Ectodermal cell (in vitro differentiated cells): ENCODE data around the gene RASSF4. TPM values are rescaled to one million over a fixed set of nuclear protein-coding genes. Genes with fewer than 3 reads are reported as not detected.
A peak's percentile ranks its signal among the peaks of the same experiment; 100 is the strongest.

Experiments used
- H3K27ac ChIP-seq: 2 replicates; pipeline ENCODE4 v1.7.0; 2013; ENCODE audit warnings: mild to moderate bottlenecking, low read depth, low read length; ENCODE audit not compliant: insufficient read depth, poor library complexity, severe bottlenecking
- H3K27me3 ChIP-seq: 2 replicates; pipeline ENCODE4 v1.7.0; 2013; ENCODE audit warnings: mild to moderate bottlenecking, low read length; ENCODE audit not compliant: insufficient read depth, control insufficient read depth, poor library complexity, severe bottlenecking
- H3K36me3 ChIP-seq: one replicate; pipeline ENCODE4 v1.7.0; 2013; ENCODE audit warnings: low read length; ENCODE audit not compliant: control insufficient read depth, insufficient read depth
- H3K4me1 ChIP-seq: one replicate; pipeline ENCODE4 v1.7.0; 2013; ENCODE audit warnings: low read length; ENCODE audit not compliant: control insufficient read depth, insufficient read depth
- H3K4me3 ChIP-seq: 2 replicates; pipeline ENCODE4 v1.7.0; 2013; ENCODE audit warnings: low read depth, low read length, control low read depth; ENCODE audit not compliant: insufficient read depth
- H3K9me3 ChIP-seq: 2 replicates; pipeline ENCODE4 v1.7.0; 2013; ENCODE audit warnings: mild to moderate bottlenecking, low read length, moderate library complexity; ENCODE audit not compliant: control insufficient read depth
- WGBS, 2 experiments: methylation state at CpG; one replicate each; pipeline ENCODE4 v1.1.7; 2013; ENCODE audit warnings: missing lambda C conversion rate in 2 of 2; 5-methylcytosine and 5-hydroxymethylcytosine counted together
- polyA plus RNA-seq, 4 experiments: library from polyadenylated mRNA; stranded (reverse); fragments of 50-300 nt; gene quantifications; one replicate each; pipeline ENCODE4 v1.2.3, GENCODE V29; 2013

RASSF4 gene, protein sequence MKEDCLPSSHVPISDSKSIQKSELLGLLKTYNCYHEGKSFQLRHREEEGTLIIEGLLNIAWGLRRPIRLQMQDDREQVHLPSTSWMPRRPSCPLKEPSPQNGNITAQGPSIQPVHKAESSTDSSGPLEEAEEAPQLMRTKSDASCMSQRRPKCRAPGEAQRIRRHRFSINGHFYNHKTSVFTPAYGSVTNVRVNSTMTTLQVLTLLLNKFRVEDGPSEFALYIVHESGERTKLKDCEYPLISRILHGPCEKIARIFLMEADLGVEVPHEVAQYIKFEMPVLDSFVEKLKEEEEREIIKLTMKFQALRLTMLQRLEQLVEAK
- 8.1 TPM for polyA plus RNA-seq (2013, experiment 1 of 4)
- polyA plus RNA-seq (2013, experiment 2 of 4), result 10.0 TPM
- 11.4 TPM for polyA plus RNA-seq (2013, experiment 3 of 4)
- polyA plus RNA-seq (2013, experiment 4 of 4), result 11.6 TPM

DNA sequence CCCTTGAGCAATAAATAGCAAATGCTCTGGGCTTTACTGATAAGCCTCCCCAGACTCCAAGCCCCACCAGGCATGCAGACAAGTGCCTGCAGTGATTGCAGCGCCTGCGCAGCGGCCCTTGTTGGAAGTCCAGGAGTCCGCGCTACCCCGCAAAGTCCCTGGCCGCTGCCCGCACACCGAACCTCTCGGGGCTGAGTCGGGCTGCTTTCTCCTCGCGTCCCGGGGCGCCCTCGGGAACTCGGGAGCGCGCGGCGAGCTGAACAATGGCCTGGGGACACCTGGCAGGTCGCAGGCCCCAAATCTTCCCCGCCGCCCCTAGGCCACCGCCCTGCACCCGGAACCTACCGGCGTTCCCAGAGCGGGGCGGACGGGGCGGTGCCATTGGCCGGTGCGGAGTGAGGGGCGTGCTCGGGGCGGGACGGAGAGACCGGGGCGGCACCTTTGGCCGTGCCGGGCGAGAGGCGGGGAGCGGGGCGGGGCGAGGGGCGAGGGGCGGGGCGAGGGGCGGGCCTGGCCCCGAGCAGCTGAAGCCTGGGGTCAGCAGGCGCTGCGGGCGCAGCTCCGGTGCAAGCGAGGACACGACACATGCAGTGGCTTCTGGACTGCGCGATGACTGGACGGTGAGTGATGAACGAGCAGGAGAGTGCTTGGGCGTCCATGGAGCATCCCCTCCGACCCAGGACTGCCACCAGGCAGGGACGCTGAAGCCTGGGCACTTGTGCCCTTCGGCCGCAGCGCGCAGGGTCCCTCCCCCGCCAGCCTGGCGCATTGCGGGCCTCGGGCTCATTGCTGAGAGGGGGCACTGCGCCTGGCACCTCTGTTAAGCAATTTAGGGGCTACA, at the start of gene RASSF4:
TSS of gene RASSF4 (plus strand) at position 556 of the 841 bp plus-strand sequence. CDS start 10,401 bp downstream, outside the sequence.
- Histone ChIP-seq H3K9me3 (no peaks in the 10 kb centered on the region), H3K4me1 (peaks cover 38% of the 10 kb centered on the region), H3K27me3 (peaks cover 9% of the 10 kb centered on the region), H3K27ac (peak within 1 kb of the TSS; percentile 69), H3K4me3 (peak within 1 kb of the TSS; percentile 80), H3K36me3 (no peaks in the 10 kb centered on the region)
- WGBS, 2 experiments, result 2% methylated on average over 74 of the region's 74 CpGs

DNA sequence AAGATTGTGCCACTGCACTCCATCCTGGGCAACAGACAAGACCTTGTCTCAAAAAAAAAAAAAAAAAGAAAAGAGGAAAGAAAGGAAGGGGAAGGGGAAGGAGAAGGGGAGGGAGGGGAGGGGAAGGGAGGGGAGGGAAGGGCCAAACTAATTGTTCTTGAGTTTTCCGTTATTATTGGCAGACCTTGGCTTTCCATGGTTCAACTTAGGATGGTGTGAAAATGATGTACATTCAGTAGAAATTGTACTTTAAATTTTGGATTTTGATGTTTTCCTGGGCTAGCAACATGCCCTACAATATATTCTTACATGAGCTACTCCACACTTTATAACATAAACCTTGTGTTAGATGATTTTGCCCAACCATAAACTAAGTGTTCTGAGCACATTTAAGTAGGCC, 49.7 kb upstream of the RASSF4 start:
- Histone ChIP-seq H3K4me3 (no peak overlapping the region), H3K27me3 (no peaks in the 10 kb centered on the region), H3K27ac (no peak overlapping the region), H3K9me3 (no peaks in the 10 kb centered on the region), H3K4me1 (peaks cover 36% of the 10 kb centered on the region), H3K36me3 (no peaks in the 10 kb centered on the region)
- 86 to 87% methylated on average over 1 of the region's 1 CpG for WGBS, 2 experiments

DNA sequence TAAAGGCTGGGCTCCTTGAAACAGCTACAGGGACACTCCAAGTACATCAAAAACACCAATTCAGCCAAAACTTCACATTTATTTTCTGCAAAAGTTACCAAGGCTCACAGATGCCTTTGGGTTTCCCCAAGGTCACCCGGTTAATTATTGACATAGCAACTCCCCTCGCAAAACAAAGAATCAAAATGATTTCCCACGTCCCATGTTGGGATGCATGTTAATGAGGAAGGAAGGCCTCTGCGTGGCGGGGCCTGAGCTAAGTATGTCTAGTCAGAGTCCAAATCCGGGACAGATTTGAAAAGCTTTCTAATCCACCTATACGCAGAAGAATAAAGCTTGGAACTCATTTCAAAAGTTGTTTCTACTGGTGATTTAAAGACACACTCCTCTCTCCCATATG, 49.0 kb upstream of the RASSF4 start:
- H3K27me3 ChIP-seq, result no peaks in the 10 kb centered on the region
- H3K4me3 ChIP-seq, result no peak overlapping the region
- peaks cover 36% of the 10 kb centered on the region for H3K4me1 ChIP-seq
- H3K9me3 ChIP-seq, result no peaks in the 10 kb centered on the region
- H3K27ac ChIP-seq, result no peak overlapping the region
- WGBS, 2 experiments, result 76 to 82% methylated on average over 7 of the region's 7 CpGs
- no peaks in the 10 kb centered on the region for H3K36me3 ChIP-seq

DNA sequence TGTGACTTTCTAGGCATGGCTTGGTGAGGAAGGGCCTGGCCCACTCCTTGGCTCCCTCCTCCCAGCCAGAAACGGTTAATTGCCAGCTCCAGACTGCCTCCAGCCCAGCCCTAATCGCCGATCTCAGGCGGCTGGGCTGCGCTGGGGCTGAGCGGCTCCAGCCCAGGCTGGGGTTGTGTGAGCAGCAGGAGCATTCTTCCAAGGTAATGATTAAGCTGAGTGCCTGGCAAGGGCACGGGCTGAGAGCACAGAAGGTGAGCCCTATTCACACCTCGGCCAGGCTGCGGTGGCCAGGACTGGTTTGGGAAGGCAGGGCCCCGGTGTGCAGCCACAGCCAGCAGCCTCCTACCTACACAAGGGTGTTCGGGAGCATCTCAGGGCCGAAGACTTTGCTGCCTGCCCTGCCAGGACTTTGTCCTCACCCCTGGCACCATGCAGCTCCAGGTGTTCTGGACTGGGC, 48.5 kb upstream of the RASSF4 start, which contains the start of gene TMEM72:
TSS of gene TMEM72 (plus strand) at position 257 of the 460 bp plus-strand sequence. CDS start at position 433, 176 bp downstream.
- Histone ChIP-seq H3K4me3 (no peak within 1 kb of the TSS), H3K36me3 (no peaks in the 10 kb centered on the region), H3K27ac (no peak within 1 kb of the TSS), H3K4me1 (peaks cover 38% of the 10 kb centered on the region), H3K27me3 (no peaks in the 10 kb centered on the region), H3K9me3 (no peaks in the 10 kb centered on the region)
- 38% methylated on average over 12 of the region's 12 CpGs for WGBS, 2 experiments

DNA sequence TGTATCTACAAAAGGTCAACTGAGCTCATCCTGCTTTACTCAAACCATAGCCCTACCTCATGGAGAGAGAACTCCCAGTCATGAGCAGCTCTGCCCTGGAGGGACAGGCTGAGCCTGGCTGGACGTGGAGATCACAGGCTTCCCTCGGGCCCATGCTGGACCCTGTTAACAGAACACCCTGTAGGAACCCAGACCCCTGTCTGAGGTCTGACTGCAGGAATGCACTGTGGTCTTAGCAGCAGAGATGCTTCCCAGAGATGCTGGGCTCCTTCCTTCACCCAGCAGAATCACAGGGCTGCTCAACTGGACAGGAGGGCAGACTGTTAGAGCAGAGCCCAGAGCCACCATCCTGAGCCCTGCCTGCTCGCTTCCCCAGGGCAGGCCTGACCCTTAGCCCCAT, 47.7 kb upstream of the RASSF4 start:
- Histone ChIP-seq H3K27ac (no peak overlapping the region), H3K4me1 (peaks cover 38% of the 10 kb centered on the region), H3K36me3 (no peaks in the 10 kb centered on the region), H3K27me3 (no peaks in the 10 kb centered on the region), H3K9me3 (no peaks in the 10 kb centered on the region), H3K4me3 (no peak overlapping the region)
- 82 to 86% methylated on average over 3 of the region's 3 CpGs for WGBS, 2 experiments

DNA sequence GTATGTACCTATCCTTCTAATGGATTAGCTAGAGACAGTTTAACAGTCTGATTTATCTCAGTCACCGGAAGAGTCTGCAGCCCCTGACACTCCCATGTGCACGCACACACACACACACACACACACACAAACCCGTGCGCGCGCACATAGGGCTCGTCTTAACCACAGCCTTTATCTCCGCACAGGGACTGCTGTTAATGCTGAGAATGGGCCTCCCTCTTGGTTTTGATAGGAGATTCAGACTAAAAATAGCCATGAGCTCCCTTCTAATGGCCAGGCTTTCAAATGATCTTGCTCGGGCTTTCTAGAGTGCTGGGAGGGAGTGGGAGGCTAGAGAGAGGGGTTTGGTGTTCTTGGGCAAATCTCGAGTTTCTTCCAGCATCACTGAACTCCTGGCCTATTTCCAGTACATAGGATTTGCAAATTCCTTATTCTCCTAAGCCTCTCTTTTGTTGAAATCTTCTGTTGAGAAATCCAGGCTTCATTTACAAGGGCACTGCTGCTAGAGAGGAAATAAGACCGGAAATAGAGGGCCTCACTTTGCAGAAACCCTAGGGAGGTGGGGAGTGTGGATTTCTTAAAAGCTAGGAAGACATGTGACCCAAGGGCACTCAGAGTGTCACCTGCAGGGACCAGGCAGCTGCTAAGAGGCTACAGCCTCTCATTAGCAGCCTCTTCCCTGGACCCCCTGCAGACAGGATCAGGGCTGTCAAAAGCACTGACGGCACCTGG, 46.1 kb upstream of the RASSF4 start:
- no peaks in the 10 kb centered on the region for H3K36me3 ChIP-seq
- no peaks in the 10 kb centered on the region for H3K27me3 ChIP-seq
- no peaks in the 10 kb centered on the region for H3K9me3 ChIP-seq
- no peak overlapping the region for H3K4me3 ChIP-seq
- H3K27ac ChIP-seq, result no peak overlapping the region
- 83 to 87% methylated on average over 12 of the region's 12 CpGs for WGBS, 2 experiments
- H3K4me1 ChIP-seq, result peaks cover 26% of the 10 kb centered on the region

DNA sequence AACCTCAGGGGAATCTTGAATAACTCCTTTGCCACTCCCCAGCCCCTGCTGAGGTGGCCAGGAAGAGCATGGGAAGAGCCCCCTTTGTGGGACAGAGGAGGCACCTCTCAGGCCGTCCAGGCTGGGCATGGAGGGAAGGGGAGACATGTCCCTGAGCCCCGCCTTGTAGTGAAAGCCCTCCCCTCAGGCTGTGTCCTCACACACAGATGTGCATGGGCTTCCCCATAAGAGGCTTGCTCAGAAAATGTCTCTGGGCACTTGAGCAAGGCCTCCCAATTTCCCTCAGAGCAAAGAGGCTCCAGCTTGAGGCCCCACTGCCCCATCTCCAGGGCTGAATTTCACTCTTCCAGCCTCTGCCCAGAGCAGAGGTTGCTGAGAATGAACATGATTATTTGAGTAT, 44.7 kb upstream of the RASSF4 start:
- peaks cover 18% of the 10 kb centered on the region for H3K4me1 ChIP-seq
- H3K4me3 ChIP-seq, result no peak overlapping the region
- H3K9me3 ChIP-seq, result no peaks in the 10 kb centered on the region
- 85 to 87% methylated on average over 2 of the region's 2 CpGs for WGBS, 2 experiments
- no peaks in the 10 kb centered on the region for H3K27me3 ChIP-seq
- no peaks in the 10 kb centered on the region for H3K36me3 ChIP-seq
- H3K27ac ChIP-seq, result no peak overlapping the region

DNA sequence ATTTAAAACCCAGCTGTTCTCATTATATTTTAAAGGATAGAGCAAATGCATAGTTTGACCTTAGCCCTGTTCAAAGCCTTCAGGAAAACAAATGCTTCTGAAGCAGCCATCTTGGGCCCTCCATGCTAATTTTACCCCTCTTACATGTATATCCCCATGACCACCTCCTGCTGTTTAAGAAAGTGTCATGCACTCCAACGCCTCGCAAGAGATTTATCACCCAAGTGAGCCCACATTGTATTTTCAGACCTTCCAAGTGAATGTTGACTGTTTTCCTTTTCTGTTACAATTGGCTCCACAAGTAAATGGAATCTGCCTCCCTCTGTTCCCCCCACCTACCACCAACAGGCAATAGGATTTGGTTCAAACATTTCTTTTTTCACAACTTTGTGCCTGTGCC, 43.2 kb upstream of the RASSF4 start:
- Histone ChIP-seq H3K4me1 (peaks cover 10% of the 10 kb centered on the region), H3K36me3 (no peaks in the 10 kb centered on the region), H3K4me3 (no peak overlapping the region), H3K27ac (no peak overlapping the region), H3K27me3 (no peaks in the 10 kb centered on the region), H3K9me3 (no peaks in the 10 kb centered on the region)
- 60 to 73% methylated on average over 2 of the region's 2 CpGs for WGBS, 2 experiments

DNA sequence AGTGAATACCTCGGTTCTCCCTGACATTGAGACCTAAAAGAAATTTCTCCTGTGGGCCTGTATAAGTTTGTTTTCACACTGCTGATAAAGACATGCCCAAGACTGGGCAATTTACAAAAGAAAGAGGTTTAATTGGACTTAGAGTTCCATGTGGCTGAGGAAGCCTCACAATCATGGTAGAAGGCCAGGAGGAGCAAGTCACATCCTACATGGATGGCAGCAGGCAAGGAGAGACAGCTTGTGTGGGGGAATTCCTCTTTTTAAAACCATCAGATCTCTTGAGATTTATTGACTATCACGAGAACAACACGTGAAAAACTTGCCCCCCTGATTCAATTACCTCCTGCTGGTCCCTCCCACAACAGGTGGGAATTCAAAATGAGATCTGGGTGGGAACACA, 41.8 kb upstream of the RASSF4 start:
- WGBS, 2 experiments, result 95 to 99% methylated on average over 3 of the region's 3 CpGs
- H3K27ac ChIP-seq, result no peak overlapping the region
- H3K27me3 ChIP-seq, result no peaks in the 10 kb centered on the region
- H3K9me3 ChIP-seq, result no peaks in the 10 kb centered on the region
- H3K4me1 ChIP-seq, result peaks cover 2% of the 10 kb centered on the region
- no peaks in the 10 kb centered on the region for H3K36me3 ChIP-seq
- H3K4me3 ChIP-seq, result no peak overlapping the region
